T-helper 1 cell (primary cell): ENCODE data around the gene MDC1.
A peak's percentile ranks its signal among the peaks of the same experiment; 100 is the strongest.
"Not testable (repeated sequence)": the region's sequence is repeated elsewhere in the genome, so short reads cannot be mapped to it uniquely, and the experiment has no call there.

Experiments
- DNase-seq, 5 donors: peaks; one replicate each; pipeline ENCODE4 v3.0.0-alpha.2; 2012 to 2020
- total RNA-seq, 4 donors: gene quantifications; one replicate each; lab custom pipeline; 2026; lab: John Stamatoyannopoulos, UW

The MDC1 gene, protein sequence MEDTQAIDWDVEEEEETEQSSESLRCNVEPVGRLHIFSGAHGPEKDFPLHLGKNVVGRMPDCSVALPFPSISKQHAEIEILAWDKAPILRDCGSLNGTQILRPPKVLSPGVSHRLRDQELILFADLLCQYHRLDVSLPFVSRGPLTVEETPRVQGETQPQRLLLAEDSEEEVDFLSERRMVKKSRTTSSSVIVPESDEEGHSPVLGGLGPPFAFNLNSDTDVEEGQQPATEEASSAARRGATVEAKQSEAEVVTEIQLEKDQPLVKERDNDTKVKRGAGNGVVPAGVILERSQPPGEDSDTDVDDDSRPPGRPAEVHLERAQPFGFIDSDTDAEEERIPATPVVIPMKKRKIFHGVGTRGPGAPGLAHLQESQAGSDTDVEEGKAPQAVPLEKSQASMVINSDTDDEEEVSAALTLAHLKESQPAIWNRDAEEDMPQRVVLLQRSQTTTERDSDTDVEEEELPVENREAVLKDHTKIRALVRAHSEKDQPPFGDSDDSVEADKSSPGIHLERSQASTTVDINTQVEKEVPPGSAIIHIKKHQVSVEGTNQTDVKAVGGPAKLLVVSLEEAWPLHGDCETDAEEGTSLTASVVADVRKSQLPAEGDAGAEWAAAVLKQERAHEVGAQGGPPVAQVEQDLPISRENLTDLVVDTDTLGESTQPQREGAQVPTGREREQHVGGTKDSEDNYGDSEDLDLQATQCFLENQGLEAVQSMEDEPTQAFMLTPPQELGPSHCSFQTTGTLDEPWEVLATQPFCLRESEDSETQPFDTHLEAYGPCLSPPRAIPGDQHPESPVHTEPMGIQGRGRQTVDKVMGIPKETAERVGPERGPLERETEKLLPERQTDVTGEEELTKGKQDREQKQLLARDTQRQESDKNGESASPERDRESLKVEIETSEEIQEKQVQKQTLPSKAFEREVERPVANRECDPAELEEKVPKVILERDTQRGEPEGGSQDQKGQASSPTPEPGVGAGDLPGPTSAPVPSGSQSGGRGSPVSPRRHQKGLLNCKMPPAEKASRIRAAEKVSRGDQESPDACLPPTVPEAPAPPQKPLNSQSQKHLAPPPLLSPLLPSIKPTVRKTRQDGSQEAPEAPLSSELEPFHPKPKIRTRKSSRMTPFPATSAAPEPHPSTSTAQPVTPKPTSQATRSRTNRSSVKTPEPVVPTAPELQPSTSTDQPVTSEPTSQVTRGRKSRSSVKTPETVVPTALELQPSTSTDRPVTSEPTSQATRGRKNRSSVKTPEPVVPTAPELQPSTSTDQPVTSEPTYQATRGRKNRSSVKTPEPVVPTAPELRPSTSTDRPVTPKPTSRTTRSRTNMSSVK (N-terminal part only)
- 32.2 to 51.4 (median 46.0) reads per million in 4 donors for total RNA-seq

DNA sequence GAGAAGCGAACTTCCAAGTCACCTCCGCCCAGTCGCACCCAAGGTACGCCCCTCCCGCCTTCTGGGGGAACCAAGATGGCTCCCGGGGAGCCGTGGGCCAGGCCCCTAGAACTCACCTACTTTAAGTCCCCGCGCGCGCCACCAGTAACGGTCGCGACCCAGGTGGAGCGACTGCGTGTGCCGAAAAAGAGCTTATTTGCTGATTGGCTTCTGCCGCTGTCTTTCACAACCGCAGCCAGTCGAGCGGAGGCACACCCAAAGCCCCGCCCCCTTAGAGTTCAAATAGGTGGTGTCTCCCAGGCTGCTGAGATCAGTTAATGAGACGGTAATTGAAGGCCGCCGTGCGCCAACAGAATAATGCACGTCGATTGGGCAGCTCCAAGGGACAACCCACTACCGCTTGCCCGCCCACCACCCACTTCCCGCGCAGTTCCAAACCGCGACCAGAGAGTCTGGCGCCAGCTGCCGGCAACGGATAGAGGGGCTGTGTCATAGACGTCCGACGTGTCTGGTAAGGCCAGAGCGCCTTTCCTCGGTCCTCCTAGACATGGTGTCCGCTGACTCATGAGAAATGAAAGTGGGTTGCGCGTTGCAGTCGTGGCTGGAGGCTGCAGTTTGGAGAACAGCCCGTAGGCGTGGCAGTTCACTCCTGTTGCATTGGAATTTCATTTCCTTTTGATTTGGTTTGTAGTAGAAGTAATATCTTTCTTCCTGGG, at the start of gene MDC1:
Gene MDC1 (minus strand): TSS at position 153 of the 716 bp plus-strand sequence. CDS start 2,106 bp downstream, outside the sequence.
- peak; percentile 97 to 100 (median 98) for DNase-seq

DNA sequence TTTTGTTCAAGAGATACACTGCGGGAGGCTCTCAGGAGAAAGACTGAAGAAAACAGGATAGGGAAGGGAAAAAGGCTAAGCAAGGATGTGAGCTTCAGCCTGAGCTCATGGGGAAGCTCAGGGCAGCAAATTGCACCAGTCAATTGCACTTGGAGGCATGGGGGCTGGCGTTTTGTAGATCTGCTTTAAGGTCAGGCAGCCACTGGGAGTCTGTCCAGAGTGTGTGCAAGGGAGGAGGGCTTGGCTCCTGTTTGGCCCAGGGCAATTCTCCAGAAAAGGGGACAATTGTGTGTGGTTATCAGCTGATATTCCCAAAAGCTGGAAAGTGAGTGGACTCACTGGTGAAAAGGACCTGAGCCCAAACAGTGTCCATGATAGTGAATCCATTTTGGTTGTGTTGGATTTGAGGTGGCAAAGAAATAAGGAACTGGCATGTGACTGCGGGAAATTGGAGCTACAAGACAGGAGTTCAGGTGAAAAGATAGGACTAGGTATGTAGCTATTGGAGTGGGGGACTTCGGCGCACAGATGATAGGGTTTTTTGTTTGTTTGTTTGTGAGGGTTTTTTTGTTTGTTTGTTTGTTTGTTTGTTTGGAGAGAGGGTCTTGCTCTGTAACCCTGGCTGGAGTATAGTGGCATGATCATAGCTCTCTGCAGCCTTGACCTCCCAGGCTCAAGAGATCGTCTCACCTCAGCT, 49.5 kb upstream of the MDC1 start:
- DNase-seq = no peak

DNA sequence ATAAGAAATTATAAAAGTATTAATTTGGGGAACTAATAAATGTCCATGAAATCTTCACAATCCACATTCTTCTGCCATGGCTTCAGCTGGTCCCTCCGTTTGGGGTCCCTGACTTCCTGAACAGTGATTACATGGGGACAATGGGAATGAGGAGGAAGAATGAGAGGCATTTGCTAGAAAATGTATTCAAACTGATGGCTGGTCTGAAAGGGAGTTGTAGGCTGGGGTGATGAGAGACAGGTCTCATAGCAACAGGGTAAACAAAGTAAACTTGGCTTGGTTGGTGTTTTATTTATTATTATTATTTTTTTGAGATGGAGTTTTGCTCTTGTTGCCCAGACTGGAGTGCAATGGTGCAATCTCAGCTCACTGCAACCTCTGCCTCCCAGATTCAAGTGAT, 48.4 kb upstream of the MDC1 start:
- not testable (repeated sequence) for DNase-seq

DNA sequence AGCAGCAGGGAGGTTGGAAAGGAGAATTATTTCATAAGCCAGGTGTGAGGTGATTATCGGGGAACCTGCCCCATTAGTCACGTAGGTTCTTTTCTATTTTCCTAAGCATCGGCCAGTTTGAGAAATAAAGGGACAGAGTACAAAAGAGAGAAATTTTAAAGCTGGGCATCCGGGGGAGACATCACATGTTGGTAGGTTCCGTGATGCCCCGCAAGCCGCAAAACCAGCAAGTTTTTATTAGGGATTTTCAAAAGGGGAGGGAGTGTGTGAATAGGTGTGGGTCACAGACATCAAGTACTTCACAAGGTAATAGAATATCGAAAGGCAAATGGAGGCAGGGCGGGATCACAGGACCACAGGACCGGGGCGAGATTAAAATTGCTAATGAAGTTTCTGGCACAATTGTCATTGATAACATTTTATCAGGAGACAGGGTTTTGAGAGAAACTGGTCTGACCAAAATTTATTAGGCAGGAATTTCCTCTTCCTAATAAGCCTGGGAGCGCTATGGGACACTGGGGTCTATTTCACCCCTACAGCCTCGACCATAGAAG, 47.5 kb upstream of the MDC1 start:
- DNase-seq = not testable (repeated sequence)

DNA sequence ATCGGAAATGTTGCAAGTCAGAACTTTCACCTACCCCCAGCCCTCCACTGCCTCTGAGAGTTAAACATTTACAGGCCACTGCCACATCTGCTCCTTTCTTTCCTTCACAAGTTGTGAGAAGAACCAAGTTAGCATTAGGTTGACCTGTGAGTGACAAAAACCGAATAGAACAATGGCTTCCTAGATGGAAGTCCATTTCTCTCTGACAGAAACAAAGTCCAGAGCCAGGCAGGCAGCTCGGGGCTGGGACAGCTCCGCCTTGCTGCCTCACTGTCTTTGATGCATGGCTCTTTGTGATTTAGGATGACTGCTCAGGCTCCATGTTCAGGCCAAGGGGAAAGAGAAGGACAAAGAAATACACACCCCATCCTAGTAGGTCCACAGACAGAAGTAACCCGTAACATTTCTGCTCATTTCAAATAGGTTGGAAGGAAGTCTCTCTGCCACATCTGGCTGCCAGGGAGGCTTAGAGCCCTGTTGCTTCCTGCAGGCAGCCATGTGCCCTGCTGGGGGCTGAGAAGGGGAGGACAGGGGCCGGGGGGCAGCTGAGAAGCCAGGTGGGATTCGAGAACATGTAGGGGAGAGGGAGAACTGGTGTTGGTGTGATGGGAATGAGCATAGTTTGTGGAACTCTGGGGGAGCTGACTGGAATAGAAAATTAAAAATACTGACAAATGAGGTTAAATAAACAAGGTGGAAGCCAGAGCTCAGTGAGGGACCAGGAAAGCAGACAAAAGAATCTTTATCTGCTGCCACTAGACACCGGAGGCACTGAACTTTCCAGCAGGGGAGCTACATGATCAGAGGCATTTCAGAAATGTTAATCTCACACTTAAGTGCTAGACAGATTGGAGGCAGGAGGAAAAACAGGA, 46.8 kb upstream of the MDC1 start:
- no peak for DNase-seq

DNA sequence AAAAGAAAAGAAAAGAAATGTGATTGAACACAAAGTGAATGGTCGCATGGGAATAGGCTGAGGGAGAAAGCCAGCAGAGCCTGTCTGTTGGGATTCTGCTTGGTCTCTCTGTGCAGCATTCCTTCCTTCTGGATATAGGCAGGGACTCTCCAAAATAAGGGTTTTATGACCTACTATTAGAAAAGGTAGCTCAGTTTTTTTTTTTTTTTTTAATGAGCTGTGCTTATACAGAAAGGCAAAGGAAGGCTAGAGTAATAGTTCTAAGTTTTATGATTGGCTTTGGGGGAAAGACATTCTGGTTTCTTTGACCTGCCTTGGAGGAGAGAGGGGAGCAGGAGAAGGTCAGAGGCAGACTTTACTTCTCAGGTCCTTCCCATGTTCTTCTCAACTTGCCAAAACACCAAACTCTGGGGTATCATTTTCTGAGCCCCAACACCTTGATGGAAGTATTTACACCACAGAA, 46.1 kb upstream of the MDC1 start:
- no peak for DNase-seq

DNA sequence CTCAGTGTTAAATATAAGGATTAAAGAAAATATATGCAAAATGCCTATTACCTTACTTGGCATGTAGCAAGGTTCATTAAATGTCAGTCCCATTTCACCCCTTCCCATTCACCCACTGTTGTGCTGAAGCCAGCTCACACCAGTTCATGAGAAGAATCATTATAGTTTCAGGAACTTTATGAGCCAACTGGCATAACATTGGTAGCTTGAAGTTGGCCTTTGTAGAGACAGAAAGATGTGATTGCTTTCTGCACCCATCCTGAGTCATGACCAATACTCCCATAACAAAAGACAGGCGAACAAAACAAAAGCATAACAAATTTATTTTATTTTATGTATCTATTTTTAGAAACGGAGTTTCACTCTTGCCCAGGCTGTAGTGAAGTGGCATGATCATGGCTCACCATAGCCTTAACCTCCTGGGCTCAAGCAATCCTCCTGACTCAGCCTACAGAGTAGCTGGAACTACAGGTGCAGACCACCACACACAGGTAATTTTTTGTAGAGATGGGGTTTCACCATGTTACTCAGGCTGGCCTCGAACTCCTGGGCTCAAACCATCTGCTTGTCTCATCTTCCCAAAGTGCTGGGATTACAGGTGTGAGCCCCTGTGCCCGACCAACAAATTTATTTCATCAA, 44.8 kb upstream of the MDC1 start:
- no peak for DNase-seq

DNA sequence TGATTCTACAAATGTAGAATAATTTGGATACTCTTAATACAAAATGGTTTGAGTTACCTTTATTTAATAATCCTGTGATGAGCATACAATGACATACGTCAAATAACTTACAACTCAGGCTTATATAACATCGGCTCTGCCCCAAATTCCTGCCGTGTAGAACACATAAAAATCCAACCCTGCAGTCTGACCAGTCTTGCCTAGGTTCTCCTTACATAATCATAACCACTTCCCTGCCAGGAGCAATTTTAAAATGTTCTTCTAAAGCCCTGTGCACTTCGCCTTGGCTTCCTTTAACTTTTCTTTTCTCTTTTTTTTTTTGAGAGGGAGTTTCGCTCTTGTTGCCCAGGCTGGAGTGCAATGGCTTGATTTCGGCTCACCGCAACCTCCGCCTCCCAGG, 43.5 kb upstream of the MDC1 start:
- no peak for DNase-seq

DNA sequence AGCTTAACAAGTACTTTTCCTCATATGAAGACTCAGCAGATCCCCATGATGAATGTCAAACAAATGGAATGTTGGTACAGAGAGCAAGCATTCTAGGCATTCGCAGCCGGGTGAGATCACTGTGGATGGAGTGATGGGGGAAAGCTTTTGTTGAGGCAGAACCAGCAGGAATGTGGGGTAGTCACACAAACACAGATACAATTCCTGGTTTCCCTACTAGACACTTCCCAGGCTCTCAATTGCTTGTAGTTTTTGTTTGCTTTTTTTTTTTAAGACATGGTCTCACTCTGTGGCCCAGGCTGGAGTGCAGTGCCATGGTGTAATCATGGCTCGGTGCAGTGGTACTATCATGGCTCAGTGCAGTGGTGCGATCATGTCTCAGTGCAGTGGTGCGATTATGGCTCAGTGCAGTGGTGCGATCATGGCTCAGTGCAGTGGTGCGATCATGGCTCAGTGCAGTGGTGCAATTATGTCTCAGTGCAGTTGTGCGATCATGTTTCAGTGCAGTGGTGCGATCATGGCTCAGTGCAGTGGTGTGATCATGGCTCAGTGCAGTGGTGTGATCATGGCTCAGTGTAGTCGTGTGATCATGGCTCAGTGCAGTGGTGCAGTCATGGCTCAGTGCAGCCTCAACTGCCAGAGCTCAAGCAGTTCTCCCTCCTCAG, 42.6 kb upstream of the MDC1 start:
- no peak for DNase-seq

DNA sequence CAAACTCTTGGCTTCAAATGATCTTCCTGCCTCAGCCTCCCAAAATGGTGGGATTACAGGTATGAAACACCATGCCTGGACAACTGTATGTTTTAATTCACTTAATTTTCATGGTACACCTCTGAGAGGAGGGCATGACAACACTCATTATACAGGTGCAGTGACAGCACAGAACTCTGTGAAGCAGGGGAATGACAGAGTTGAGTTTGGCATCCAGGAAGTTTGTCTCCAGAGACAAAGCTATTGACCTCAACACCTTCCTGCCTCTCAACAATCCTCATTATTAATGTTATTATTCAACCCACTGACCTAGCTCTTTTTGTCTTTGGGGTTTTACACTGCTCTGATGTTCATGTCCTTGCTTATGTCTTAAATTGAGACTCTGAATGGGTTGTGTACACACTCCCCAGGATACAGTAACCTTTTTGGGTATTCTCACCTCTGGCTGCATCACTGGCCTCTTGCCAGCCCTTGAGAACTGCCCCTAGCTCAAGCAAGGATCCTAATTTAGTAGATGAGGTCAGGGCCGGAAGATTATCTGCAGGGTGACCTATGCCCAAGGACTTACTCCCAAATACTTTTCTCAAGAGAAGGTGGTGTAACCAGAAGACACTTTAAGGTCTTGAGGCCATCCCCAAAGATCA, 40.3 kb upstream of the MDC1 start:
- DNase-seq = no peak

DNA sequence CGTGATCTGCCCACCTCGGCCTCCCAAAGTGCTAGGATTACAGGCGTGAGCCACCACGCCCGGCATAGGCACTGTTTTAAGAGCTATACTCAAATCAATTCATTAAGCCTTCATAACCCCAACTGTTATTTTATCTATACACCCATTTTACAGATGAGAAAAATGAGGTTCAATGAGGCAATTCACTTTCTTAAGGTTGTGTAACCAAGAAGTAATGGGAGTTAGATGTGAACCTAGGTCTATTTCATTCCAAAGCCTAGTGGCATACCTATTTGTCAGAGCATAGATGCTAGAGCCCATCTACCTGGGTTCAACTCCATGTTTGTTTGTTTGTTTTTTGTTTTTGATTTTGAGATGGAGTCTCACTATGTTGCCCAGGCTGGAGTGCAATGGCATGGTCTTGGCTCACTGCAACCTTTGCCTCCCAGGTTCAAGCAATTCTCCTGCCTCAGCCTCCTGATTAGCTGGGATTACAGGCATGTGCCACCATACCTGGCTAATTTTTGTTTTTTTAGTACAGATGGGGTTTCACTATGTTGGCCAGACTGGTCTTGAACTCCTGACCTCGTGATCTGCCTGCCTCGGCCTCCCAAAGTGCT, 39.4 kb upstream of the MDC1 start:
- not testable (repeated sequence) for DNase-seq

DNA sequence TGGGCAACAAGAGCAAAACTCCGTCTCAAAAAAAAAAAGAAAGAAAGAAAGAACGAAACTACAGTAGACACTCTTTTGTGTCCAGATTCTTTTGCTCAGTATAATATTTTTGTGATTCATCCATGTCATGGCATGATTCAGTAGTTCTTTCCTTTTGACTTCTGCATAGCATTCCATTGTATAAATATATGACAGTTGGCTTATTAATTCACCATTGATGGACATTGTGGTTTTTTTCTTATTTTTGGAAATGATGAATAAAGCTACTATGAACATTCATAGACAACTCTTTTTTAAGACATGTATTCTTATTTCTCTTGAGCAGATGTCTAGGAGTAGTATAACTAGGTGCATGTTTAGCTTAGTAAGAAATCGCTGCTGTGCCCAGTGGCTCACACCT, 37.5 kb upstream of the MDC1 start:
- DNase-seq = no peak

DNA sequence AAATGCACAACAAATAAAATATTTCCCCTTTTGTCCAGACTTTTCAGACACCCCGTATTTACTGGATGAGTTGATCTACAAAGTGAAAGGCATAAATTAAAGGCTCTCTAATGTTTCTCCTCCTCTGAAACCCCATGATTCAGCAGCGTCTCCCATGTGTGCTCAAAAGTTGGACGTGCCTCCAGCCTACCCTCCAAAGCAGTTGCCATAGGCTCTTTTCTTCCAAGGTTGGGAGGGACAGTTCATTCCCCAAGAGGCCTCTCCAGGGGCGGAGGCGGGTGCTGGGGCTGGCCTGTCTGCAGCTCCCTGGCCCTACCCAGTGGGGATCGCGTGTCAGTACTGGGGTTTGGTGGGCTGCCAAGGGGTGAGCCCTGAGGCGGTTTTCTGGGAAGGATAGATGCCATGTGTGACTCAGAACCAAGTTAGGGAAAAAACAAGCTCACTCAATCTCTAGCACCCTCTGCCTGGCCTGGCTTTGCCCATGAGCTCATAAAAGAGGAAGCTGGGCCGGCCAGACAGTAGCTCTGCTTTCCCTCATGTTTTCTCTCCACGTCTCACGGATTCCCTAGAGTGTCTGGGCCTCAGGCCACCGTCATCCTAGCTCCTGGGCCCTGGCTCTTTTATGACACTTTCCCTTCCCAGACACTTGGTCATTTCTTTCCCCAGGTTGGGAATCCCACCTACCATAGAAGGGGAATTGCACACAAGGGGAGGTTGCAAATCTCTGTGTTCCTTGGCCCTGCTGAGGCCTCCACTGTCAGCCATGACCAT, 35.3 kb upstream of the MDC1 start:
- no peak for DNase-seq

DNA sequence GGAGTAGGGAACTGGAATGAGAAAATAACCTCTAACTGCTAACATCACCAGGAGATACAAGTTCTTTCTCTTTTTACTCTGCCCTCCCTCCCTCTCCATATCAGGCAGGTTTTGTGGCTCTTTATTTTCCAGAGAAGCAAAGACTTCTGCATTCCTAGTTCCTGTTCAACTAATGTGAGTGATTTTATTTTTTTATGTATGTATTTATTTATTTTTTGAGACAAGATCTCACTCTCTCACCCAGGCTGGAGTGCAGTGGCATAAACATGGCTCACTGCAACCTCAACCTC, 33.2 kb upstream of the MDC1 start:
- DNase-seq = no peak

DNA sequence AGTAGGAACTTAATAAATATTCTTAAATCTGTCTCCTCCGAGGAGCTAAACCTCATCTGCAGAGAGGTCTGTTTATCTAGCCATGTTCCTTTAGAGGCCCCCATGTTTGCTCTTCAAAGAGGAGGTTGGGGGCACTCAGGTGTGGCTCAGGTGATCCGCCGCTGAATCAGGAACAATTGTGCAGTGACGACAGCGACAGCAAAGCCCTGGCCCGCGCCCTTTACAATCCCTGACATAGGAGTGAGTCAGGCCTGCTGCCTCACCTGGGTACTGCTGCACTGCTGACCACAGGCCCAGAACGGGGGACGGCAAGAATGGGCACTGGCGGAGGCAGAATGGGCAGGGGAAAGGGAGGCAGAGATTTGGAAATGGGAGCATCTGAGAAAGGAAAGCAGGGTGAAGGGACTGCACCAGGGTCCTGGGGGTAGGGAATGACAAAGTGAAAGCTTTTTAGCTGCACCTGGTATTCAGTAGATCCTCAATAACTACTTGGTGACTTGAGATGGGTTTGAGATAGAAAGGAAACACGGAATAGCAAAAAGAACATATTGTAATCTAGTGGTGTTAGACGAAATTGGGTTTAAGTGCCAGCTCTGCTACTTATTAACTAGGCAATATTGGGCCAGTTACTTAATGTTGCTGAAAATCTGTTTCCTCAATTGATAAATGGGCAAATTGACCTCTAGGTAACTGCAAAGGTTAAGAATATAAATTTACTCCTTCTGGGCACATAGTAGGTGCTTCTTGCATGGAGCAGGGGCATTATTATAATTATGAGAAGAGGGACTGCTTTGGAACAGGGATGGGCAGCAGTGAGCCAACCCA, 32.7 kb upstream of the MDC1 start:
- DNase-seq = no peak

DNA sequence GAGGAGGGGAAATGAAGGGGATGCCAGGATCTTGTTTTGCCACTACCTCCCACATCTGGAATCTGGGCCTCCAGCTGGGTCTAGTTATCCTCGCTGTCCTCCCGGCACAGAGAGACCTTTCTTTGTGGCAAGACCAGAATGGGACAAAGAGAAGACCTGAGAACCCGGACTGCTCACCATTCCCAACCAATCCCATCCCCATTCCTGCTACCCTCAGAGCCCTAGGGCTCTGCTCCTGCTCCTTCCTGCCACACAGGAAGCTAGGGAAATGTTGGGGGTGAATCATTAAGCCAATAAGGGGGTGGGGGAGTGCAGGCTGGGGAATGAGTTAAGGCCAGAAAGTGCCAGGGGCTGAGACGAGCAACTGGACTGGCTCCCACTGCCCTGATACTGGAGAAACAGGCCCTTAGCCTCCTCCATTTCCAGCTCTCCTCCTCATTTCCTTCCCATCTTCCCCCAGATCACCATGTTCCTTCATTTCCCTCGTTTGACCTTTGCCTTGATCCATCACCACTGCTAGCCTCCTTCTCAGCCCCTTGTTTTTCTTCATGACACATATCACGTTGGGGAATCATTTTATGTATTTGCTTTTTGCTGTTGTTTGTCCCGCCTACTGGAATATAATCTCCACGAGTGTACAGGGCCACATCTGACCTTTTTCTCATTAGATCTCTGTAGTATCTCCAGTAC, 31.9 kb upstream of the MDC1 start:
- no peak for DNase-seq
